MCF 10A (cell line): ENCODE results near the gene TTC7B. TPM values are rescaled to one million over a fixed set of nuclear protein-coding genes. Genes with fewer than 3 reads are reported as not detected.

Experiments used
- BruUV-seq: library from RNA; stranded (reverse); fragments of 400-500 nt; replicated peaks from 2 replicates; lab custom pipeline; 2021; lab: Mats Ljungman, UMichigan
- CTCF ChIA-PET: fragments of 300-600 bp; sonication (Branson Sonifier 250); formaldehyde crosslinking; extraction: SDS; loops from one replicate; lab custom pipeline; 2021; ENCODE audit warnings: antibody characterized with exemption, inconsistent platforms; lab: Yijun Ruan, JAX
- POLR2A ChIA-PET: fragments of 300-600, 350-650 bp; sonication (Branson Sonifier 250); formaldehyde crosslinking; extraction: SDS; loops from one replicate; lab custom pipeline; 2020; ENCODE audit warnings: antibody characterized with exemption, inconsistent platforms; lab: Yijun Ruan, JAX
- DNase-seq: peaks from one replicate; pipeline ENCODE4 v3.0.0-alpha.2; 2018; ENCODE audit not compliant: unreplicated experiment
- H3K27ac Mint-ChIP-seq: one replicate; pipeline ENCODE4 v1.8.0; 2022; ENCODE audit warnings: mild to moderate bottlenecking, low read depth, mixed read lengths; ENCODE audit not compliant: unreplicated experiment
- H3K27me3 Mint-ChIP-seq: one replicate; pipeline ENCODE4 v1.8.0; 2022; ENCODE audit warnings: mixed read lengths; ENCODE audit not compliant: insufficient read depth, unreplicated experiment
- H3K36me3 Mint-ChIP-seq: one replicate; pipeline ENCODE4 v1.8.0; 2022; ENCODE audit warnings: mild to moderate bottlenecking, moderate library complexity, mixed read lengths; ENCODE audit not compliant: insufficient read depth, unreplicated experiment
- H3K4me1 Mint-ChIP-seq: one replicate; pipeline ENCODE4 v1.8.0; 2022; ENCODE audit warnings: mixed read lengths; ENCODE audit not compliant: insufficient read depth, unreplicated experiment
- H3K4me3 Mint-ChIP-seq: one replicate; pipeline ENCODE4 v1.8.0; 2022; ENCODE audit warnings: mild to moderate bottlenecking, moderate library complexity, mixed read lengths; ENCODE audit not compliant: unreplicated experiment
- H3K9me3 Mint-ChIP-seq: one replicate; pipeline ENCODE4 v1.8.0; 2022; ENCODE audit warnings: mixed read lengths; ENCODE audit not compliant: unreplicated experiment
- CTCF ChIP-seq: fragments of 200-600 bp; IDR thresholded peaks from one replicate; pipeline ENCODE4 v1.8.0; 2022; ENCODE audit warnings: antibody characterized with exemption, mild to moderate bottlenecking; ENCODE audit not compliant: unreplicated experiment
- intact Hi-C: fragments of 100-400 bp; cut with micrococcal nuclease; formaldehyde crosslinking; loops from 2 replicates; pipeline ENCODE4 v1.14.1; 2022
- total RNA-seq: library from RNA; stranded (reverse); gene quantifications from 2 replicates; pipeline ENCODE4 v1.2.3, GENCODE V29; 2022

The TTC7B gene
- total RNA-seq, 1 experiment from 2014 or later: 31.1 TPM

- BruUV-seq: no TSS peak
- CTCF ChIA-PET: interaction anchor here (1.1 kb wide), 1 partner anchor 13 kb away, joined by 3 read pairs; no protein-coding TSS in a partner anchor
- no peaks in the 10 kb centered on the region for H3K36me3 Mint-ChIP-seq
Observed at GRCh38 chr14:90660865-90661570, 155.2 kb downstream of the TTC7B start.

GRCh38 chr14:90659156-90659555, 157.1 kb downstream of the TTC7B start:
- no TSS peak for BruUV-seq
- H3K27ac Mint-ChIP-seq: no peak overlapping the region

More at GRCh38 chr14:90660865-90661570, 155.2 kb downstream of the TTC7B start:
- no peak for TF ChIP-seq CTCF
- Mint-ChIP-seq H3K4me3 (no peak overlapping the region), H3K9me3 (no peaks in the 10 kb centered on the region), H3K27ac (no peak overlapping the region), H3K27me3 (no peaks in the 10 kb centered on the region), H3K4me1 (no peaks in the 10 kb centered on the region)
- intact Hi-C loops: no loop called here
- no peak for DNase-seq
- POLR2A ChIA-PET: no interaction called here

GRCh38 chr14:90658541-90658967, 157.7 kb downstream of the TTC7B start:
- DNase-seq: no peak
- no peaks in the 10 kb centered on the region for H3K27me3 Mint-ChIP-seq
- no peak overlapping the region for H3K27ac Mint-ChIP-seq
- TF ChIP-seq CTCF: no peak
- ChIA-PET POLR2A (interaction anchor here (1.6 kb wide), 1 partner anchor 13 kb away, joined by 3 read pairs; no protein-coding TSS in a partner anchor), CTCF (no interaction called here)
- H3K36me3 Mint-ChIP-seq: no peaks in the 10 kb centered on the region
- BruUV-seq: no TSS peak
- peaks cover 11% of the 10 kb centered on the region for H3K4me1 Mint-ChIP-seq
- H3K4me3 Mint-ChIP-seq: no peak overlapping the region
- intact Hi-C loops: no loop called here
- H3K9me3 Mint-ChIP-seq: no peaks in the 10 kb centered on the region

More at GRCh38 chr14:90659156-90659555, 157.1 kb downstream of the TTC7B start:
- Mint-ChIP-seq H3K9me3 (no peaks in the 10 kb centered on the region), H3K4me1 (peaks cover 11% of the 10 kb centered on the region), H3K27me3 (no peaks in the 10 kb centered on the region), H3K36me3 (no peaks in the 10 kb centered on the region), H3K4me3 (no peak overlapping the region)
- intact Hi-C loops: no loop called here
- POLR2A ChIA-PET: interaction anchor here (1.6 kb wide), 1 partner anchor 14 kb away, joined by 3 read pairs; no protein-coding TSS in a partner anchor
- no peak for DNase-seq
- TF ChIP-seq CTCF: no peak
- CTCF ChIA-PET: no interaction called here

GRCh38 chr14:90656973-90657372, 159.3 kb downstream of the TTC7B start:
- Mint-ChIP-seq H3K4me1 (peaks cover 11% of the 10 kb centered on the region), H3K9me3 (no peaks in the 10 kb centered on the region), H3K36me3 (no peaks in the 10 kb centered on the region), H3K27me3 (no peaks in the 10 kb centered on the region), H3K4me3 (no peak overlapping the region), H3K27ac (no peak overlapping the region)
- POLR2A ChIA-PET: no interaction called here
- no TSS peak for BruUV-seq
- CTCF ChIA-PET: interaction anchor here (1.2 kb wide), 1 partner anchor 41 kb away, joined by 3 read pairs; no protein-coding TSS in a partner anchor
- intact Hi-C loops: no loop called here
- DNase-seq: no peak
- TF ChIP-seq CTCF: no peak
